Activated naive CD4-positive, alpha-beta T cell treated with anti-CD3 and anti-CD28 coated beads for 36 hours (primary cell): Measurements from ENCODE around the gene JAZF1. TPM values are rescaled to one million over a fixed set of nuclear protein-coding genes. Genes with fewer than 3 reads are reported as not detected.

Source experiments
- CTCF ChIA-PET: fragments of 350-600 bp; sonication (Branson Sonifier 250); formaldehyde crosslinking; loops from one replicate; lab custom pipeline; 2021; ENCODE audit warnings: antibody characterized with exemption; lab: Charles Lee
- DNase-seq: peaks from one replicate; pipeline ENCODE4 v3.0.0-alpha.2; 2020
- H3K27ac Mint-ChIP-seq: one replicate; pipeline ENCODE4 v1.8.0; 2021; ENCODE audit warnings: mild to moderate bottlenecking, mixed read lengths
- H3K27me3 Mint-ChIP-seq: one replicate; pipeline ENCODE4 v1.8.0; 2021; ENCODE audit warnings: low read depth, mixed read lengths
- H3K36me3 Mint-ChIP-seq: one replicate; pipeline ENCODE4 v1.8.0; 2021; ENCODE audit warnings: low read depth, mixed read lengths
- H3K4me1 Mint-ChIP-seq: one replicate; pipeline ENCODE4 v1.8.0; 2021; ENCODE audit warnings: low read depth, mixed read lengths
- H3K4me3 Mint-ChIP-seq: one replicate; pipeline ENCODE4 v1.8.0; 2021; ENCODE audit warnings: mild to moderate bottlenecking, moderate library complexity, mixed read lengths
- H3K9me3 Mint-ChIP-seq: one replicate; pipeline ENCODE4 v1.8.0; 2021; ENCODE audit warnings: mixed read lengths
- intact Hi-C: fragments of 100-400 bp; cut with micrococcal nuclease; formaldehyde crosslinking; loops from one replicate; pipeline ENCODE4 v1.15.1; 2023
- total RNA-seq, 2 experiments: library from RNA; stranded (reverse); gene quantifications; one replicate each; pipeline ENCODE4 v1.2.3, GENCODE V29; 2021

Gene JAZF1
- total RNA-seq, 2 experiments from 2014 or later = 3.4 to 4.7 TPM

DNA sequence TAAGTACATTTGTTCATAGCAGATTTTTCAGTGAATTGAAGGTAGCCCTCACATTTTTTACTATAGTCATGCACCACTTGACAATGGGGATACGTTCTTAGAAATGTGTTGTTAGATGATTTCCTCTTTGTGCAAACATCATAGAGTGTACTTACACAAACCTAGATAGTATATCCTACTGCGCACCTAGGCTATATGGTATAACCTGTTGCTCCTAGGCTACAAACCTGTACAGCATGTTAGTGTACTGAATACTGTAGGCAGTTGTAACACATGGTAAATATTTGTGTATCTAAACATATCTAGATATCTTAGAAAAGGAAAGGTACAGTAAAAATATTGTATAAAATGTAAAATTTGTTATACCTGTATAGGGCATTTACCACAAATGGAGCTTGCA, 399.4 kb downstream of the JAZF1 start:
- Mint-ChIP-seq H3K9me3 (no peaks in the 10 kb centered on the region), H3K27ac (no peak overlapping the region), H3K4me3 (no peak overlapping the region), H3K27me3 (no peaks in the 10 kb centered on the region), H3K4me1 (peaks cover 35% of the 10 kb centered on the region), H3K36me3 (peaks cover 7% of the 10 kb centered on the region)
- no peak for DNase-seq
- intact Hi-C loops = no loop called here
- CTCF ChIA-PET = no interaction called here

Other genes starting within 250 kb of the JAZF1 start
- under 1 TPM; 0.30 to 0.48 TPM for gene CREB5, start 231.7 kb upstream of the JAZF1 start, total RNA-seq